CD4-positive, alpha-beta T cell treated with Interferon gamma for 1 hour (primary cell): Measurements from ENCODE around the gene CHTF8.
"Not testable (repeated sequence)": the region's sequence is repeated elsewhere in the genome, so short reads cannot be mapped to it uniquely, and the experiment has no call there.

Source experiments
- DNase-seq: peaks from one replicate; pipeline ENCODE4 v3.0.0-alpha.2; 2020

CHTF8 gene, protein sequence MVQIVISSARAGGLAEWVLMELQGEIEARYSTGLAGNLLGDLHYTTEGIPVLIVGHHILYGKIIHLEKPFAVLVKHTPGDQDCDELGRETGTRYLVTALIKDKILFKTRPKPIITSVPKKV

DNA sequence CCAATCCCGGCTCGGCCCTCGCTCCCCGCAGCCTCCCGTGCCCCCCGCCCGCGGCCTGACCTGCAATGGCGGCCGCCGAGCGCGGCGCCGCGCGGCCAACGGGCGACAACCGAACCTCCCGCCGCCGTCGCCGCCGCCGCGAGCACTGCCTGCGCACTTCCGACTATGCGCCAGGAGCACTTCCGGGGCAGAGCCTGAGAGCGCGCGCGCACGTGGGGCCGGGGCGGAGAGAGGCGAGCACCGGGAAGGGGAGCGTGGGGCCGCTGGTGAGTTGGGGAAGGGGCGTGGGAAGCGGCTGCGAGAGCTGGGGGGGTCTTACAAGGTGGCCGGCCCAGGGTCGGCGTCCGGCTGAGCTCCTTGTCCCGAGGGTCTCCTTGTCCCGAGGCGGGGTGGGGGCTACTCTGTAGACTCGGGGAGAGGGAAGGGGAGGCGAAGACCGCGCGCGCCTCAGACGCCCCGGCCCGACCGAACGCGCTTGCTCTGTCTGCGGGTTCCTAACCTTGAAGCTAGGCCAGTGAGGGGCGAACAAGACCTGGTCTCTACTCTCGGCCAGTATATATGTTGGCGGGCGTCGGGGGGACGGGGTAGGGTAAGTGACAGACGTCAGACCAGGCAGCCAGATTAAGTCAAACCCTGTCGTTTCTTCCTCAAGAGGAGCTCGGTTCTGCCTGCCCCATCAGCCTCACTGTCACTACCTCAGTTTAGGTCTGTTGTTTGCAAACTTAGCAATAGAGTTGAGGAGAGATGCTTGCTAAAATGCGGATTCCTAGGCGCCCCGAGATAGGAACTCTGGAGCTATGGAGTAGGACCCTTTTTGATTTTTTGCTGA, at the start of gene CHTF8, which contains the start of gene UTP4:
CHTF8 (minus strand) TSS at position 165 of the 829 bp plus-strand sequence. CDS start 11,130 bp downstream, outside the sequence.
UTP4 (plus strand) TSS at position 226 of the 829 bp plus-strand sequence. CDS start 811 bp downstream, outside the sequence.
- DNase-seq = peak; percentile 81

DNA sequence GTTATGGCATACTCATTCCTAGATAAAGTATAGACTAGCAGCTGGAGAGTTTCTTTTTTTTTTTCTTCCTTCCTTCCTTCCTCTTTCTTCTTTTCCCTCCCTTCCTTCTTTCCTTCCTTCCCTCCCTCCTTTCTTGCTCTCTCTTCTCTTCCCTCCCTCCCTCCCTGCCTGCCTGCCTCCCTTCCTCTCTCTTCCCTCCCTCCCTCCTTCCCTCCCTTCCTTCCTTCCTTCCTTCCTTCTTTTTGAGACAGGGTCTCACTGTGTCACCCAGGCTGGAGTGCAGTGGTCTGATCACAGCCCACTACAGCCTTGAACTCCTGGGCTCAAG, 47.6 kb upstream of the CHTF8 start:
- no peak for DNase-seq

DNA sequence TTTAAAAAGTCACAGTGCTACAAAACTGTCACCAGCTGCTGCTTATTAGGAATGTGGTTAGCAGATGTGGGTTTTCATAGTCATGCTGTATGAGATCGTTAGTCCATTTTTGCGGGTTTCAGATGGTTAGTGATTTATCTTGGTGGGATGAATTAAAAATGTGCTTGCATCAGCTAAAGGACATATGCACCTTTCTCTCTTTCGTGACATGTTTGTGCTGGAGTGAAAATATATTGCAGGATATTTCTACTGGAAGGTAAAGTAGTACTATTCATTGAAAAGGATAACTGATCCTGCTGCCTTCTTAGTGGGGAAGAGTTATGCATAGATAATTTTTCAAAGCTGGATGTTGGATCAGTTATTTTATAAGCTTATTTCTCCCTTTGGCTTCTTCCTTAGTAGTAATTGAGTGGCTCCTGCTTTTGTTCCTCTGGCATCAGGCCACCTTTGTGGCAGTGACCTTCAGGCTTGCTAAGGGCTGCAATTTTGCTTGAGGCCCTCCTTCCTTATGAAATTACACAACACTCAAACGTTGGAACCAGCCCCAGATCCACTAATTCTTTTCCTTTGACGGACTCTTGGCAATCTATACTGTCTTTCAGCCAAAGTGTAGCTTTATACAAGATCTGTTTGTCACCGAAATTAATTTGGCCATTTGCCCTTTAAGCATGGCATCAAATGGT, 47.1 kb upstream of the CHTF8 start:
- no peak for DNase-seq

DNA sequence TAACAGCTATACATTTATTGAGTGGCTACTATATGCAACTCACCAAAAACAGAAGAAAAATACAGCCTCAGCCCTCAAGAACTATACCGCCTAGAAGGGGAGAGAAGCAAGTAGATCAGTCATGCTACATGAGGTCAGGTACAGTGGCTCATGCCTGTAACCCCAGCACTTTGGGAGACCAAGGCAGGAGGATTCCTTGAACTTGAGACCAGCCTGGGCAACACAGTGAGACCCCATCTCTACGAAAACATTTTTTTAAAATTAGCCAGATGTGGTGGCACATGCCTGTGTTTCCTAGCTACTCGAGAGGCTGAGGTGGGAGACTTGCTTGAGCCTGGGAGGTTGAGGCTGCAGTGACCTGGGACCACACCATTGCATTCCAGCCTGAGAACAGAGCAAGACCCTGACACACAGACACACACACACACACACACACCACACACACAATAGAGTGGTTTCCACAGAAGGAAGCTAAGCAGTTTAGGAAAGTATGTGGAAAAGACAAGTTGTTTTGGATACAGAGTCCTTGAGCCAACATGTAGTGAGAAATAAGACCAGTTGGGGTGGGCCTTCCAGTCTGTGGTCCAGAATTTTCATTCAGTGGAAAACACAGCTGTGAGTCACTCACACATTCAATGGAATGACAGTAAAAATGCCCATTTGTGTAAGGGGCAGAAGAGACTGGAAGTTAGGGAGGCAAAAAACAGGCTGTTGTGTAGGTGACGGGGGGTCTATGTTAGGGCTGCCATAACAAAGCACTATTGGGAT, 43.8 kb upstream of the CHTF8 start:
- DNase-seq = no peak

DNA sequence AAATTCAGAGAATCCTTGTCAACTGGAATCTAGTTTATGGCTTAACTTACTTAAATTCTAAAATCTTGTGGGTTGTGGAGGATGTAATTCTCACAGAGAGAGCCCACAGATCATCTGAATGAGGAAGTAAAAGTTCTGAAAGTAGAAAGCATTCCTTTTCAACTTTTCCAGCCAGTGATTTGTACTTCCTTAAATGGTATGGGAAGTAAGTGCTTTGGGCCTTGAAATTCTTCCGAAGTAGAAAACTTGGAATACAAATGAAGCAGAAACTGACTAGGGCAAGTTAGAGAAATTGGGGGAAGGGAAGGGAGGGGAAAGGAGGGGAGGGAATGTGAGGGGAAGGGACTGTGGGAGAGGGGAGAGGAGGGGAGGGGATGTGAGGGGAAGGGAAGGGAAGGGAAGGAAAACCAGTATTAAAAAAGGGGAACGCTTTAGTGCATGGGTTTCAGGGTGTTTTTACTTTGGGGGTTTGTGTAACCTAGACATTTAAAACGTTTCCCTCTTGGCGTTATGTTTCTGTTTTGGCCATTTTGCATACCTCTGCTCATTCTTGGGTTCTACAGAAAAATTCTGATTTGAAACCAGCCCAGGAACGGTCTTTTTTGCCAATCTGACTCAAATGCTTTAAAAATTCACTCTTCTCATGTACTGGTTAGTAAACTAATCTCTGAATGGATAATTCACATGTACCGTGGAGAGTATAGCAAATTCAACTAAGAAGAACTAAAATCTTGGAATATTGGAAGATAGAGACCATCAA, 39.1 kb upstream of the CHTF8 start:
- no peak for DNase-seq

DNA sequence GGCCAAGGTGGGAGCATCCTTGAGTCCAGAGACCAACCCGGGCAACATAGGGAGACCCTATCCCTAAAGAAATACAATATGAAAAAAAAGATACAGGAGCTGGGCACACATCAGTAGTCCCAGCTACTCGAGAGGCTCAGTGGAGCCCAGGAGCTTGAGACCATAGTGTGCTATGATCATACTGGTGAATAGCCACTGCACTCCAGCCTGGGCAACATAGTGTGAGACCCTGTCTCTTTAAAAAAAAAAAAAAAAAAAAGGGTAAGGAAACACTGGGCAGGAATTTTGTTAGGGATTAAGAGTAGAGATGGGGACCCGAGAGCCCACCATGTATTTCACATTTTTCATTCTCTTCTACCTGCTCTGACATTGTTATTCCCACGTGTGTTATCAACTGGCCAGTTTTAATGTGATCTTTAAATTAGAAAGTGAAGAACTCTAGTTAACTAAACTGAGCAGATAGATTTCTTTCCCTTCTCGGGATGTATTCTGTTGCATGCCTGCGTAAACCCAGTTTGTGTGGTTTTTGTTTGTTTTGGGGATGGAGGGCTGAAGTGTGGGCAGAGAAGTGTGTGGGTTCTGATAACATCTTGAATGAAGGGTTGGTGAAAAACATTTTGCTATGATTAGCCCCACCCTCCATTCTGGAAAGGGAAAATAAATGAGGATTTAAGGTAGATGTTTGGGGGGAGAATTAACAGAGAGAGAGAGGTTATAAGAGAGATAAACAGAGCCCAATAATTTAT, 37.4 kb upstream of the CHTF8 start:
- DNase-seq = no peak

DNA sequence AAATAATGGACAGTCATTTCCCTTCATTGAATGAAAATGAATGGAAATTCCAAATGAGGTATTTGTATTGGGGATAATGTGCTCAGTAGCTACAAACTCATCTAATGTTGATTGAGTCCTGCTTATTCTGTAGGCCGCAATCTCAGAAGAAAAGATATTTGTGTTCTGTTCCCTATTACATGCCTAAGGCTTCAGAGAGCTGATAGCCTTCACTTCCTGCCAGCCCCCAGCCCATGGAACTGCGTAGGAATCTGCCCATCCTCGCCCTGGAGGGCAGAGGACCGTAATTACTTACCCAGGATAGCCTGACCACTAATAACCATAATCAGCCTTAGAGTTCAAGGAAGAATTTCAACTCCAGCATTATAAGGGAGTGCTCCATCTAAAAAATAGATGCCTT, 36.7 kb upstream of the CHTF8 start:
- DNase-seq = no peak

DNA sequence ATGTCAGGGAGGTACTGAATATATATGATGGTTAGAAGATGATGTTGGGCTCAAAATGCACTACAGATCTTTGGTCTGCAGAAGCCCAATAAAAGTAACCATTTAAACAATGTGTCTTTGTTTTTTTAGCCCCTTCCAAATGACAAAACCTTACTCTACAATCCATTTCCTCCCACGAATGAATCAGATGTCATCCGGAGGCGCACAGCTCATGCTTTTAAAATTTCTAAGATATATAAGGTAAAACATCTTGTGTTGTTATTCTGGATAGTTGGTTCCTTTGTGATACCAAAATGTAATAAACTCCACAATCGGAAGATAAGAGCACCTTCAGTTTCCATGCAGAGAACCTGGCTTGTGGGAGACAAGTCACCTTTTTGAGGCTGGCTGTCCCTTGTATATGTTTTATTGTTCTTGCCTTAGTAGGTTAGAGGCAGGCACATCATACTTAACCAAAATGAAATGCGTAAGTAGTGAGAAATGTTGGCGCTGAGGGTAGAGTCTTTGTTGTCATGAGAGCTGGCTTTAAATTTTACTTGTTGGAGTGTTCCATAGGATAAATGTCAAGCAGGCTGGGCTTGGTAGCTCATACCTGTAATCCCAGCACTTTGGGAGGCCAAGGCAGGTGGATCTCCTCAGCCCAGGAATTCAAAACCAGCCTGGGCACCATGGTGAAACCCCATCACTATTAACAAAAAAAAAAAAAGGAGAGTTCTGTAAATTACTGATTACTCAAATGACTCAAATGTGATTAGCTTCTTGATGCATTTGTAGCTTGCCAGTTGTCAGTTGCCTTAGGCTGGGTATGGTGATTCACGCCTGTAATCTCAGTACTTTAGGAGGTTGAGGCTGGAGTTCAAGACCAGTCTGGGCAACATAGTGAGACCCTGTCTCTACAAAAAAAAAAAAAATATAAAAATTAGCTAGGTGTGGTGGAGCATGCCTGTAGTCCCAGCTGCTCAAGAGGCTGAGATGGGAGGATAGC, 34.9 kb upstream of the CHTF8 start:
- no peak for DNase-seq

DNA sequence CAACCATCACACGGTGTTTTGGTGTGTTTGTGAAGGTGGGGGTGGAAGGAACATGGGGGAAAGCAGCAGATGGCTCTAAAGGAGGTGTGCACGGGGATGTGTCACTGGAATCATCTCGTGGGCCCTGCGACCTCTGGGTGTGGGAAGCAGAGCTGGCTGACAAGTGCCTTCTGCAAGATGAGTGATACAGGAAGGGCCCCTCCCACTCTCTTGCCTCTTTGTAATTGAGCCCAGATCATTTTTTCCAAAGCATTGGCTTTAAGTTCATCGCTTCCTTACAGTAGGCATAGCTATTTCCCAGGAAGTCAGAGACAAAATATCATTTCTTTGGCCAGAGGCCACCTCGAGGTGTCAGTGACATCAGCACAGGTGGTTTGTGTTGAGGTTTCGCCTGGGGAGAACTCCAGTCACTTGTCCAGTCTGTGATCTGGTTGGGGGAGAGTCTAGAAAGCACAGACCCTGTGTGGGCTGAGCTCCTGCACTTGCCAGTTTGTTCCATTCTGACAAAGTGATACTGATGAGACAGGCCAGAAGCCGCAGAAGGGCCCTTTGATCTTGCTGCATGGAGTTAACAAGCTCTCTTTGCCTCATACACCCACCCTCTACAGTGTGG, 33.9 kb upstream of the CHTF8 start:
- no peak for DNase-seq

DNA sequence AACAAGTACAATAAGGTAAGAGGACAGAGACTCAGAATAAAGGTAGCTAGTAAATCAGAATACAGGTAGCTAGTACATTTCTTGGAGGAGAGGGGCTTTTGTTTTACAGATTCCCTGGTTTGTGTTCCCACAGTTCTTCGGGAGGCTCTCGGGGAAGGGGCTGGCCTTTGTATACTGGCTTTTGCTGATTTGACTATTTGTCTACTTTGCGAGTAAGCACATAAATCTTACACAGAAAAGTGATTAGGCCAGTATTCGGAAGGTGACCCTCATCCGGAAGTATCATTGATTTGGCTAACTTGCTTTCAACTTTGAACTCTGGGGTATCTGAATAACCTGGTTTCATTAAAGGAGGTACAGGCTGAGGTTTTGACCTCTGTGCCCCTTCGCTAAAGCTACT, 33.2 kb upstream of the CHTF8 start:
- DNase-seq = no peak

DNA sequence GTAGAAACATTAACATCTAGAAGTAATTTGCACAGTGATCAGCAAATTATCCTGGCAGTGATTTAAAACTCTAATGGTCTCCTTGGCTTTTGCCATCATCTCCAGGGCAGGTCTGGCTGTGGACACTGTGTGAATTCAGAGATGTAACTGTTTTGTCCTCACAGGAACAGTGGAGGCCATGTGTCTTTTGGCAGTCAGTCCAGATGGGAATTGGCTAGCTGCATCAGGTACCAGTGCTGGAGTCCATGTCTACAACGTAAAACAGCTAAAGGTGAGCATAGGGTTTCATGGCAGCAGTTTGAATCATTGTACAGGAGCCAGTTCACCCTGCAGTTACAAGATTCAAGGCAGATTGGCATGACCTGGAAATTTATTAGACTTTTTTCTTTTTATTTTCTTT, 27.8 kb upstream of the CHTF8 start:
- DNase-seq = no peak

DNA sequence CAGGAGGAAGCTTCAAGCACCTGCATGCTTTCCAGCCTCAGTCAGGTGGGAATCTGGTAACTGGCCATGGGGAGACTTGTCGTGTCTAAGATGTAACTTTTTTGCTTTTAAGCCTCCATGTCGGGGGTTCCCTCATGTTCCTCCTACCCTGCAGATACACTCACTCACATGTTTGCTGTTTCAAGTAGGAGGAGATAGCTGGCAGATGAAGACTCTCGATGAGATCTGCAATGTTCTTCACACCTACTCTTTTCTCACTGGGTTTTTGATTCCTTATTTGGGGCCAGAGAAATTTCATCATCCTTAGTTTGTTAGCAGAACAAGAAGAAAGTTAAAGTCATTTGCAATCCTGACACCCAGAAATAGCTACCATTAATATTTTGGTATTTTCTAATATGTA, 24.8 kb upstream of the CHTF8 start:
- DNase-seq = no peak

DNA sequence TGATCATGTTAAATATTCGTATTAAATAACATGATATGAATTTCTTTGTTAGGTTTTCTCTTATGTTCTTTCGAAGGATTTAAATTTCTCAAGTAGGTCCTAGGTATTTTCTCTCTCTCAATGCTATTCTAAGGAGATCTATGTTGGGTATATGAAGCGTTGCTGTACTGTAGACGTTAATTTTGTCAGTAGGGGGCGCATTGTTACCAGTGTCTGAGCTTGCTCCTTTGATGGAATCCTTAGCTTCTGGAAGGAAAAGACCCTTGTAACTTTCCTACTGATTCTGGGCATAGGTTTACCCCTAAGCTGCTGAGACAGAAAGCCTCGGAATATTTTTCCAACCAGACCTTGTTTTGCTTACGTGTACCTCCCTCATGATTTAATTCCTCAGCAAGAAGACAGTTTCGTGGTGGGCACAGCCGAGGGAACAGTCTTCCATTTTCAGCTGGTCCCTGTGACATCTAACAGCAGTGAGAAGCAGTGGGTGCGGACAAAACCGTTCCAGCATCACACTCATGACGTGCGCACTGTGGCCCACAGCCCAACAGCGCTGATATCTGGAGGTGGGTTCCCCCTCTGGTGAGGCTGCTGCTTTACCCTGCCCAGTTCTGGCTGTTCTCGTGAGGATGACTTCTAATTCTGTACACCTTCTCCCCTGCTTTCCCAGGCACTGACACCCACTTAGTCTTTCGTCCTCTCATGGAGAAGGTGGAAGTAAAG, 17.9 kb upstream of the CHTF8 start:
- peak; percentile 20 for DNase-seq

DNA sequence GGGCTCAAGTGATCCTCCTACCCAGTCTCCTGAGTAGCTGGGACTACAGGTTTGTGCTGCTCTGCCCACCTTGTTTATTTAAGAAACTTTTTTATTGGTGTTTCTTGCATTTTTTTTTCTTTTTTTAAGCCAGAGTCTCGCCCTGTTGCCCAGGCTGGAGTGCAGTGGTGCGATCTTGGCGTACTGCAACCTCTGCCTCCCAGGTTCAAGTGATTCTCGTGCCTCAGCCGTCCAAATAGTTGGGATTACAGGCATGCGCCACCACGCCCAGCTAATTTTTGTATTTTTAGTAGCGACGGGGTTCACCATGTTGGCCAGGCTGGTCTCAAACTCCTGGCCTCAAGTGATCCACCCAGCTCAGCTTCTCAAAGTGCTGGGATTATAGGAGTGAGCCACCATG, 17.2 kb upstream of the CHTF8 start:
- not testable (repeated sequence) for DNase-seq

DNA sequence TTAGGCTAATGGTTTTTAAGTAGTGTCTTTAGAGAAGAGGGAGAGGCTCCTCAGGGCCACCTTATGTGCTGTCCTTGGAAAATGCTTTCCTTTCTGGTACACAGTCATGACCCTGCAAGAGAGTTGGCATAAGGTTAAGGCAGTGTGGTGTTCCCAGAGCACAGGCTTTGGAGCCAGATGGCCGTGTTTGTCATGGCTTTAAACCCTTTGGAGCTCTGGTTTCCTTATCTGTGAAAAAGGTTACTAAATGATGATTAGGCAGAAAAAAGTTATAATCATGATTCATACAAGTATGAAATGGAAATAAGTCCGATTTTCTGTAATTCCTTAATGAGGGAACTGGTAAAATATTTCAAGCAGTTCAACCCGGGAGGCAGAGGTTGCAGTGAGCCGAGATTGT, 13.3 kb upstream of the CHTF8 start:
- DNase-seq = no peak

DNA sequence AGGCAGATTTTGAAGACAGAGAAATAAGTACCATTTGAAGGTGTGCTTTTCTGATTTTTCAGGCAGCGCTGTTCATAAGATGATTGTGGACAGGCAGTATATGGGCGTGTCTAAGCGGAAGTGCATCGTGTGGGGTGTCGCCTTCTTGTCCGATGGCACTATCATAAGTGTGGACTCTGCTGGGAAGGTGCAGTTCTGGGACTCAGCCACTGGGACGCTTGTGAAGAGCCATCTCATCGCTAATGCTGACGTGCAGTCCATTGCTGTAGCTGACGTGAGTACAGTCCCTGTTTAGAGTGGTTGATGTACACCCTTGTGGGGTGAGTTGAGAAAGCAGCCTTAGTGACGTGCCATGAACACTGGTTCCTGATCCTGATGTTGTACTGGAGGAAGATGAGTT, 10.7 kb upstream of the CHTF8 start:
- no peak for DNase-seq

DNA sequence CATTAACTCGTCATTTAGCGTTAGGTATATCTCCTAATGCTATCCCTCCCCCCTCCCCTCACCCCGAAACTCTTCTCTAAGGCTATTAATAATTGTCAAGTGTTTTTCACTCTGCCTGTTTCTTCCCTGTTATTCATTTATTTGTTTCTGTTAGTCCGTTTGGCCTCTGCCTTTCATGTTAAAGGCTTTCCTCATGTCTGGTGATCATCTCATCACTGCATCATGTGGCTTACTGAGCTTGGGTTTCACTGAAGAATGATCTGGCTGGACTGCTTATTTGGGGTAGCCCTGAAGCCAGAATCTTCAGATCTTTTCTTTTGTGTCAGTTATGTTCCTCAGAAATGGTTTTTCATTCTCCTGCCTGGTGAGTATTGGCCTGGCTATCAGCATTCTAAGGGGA, 9.5 kb upstream of the CHTF8 start:
- DNase-seq = no peak

DNA sequence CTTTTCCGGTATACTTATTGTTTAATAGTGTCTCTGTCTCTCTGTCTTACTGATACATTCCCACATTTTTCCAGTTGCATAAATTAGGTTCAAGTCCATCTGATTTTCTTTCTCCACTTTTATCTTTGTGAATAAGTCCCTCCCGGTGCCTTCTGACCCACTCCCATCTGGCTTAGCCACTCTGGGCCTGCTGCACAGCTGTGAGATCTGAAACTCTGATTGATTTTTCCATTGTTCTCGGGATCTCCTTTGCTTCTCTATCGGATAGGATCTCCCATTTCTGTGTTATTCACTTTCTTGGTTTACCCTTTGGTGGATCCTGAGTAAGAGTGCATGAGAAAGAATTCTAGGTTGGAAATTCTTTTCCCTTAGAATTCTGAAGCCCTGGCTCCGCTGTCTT, 8.6 kb upstream of the CHTF8 start:
- no peak for DNase-seq

DNA sequence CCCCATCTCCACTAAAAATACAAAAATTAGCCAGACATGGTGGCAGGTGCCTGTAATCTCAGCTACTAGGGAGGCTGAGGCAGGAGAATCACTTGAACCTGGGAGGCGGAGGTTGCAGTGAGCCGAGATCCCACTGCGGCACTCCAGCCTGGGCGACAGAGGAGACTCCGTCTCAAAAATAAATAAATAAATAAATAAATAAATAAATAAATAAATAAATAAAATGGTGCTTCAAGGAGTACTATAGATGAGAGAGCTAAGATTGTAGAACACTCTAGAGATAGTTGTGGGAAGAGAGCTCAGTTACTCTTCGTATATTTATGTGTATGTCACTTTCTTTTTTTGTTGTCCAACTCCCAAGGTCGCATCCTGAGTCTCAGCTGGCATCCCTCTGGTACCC, 7.1 kb upstream of the CHTF8 start:
- not testable (repeated sequence) for DNase-seq
